H9 (cell line): ENCODE measurements around the gene KLF16. TPM values are rescaled to one million over a fixed set of nuclear protein-coding genes. Genes with fewer than 3 reads are reported as not detected.

Source experiments
- DNase-seq: peaks from one replicate; pipeline ENCODE4 v3.0.0-alpha.2; 2017
- H2AFZ ChIP-seq: one replicate; pipeline ENCODE4 v1.6.1; 2013; ENCODE audit warnings: mild to moderate bottlenecking, low read length, control low read depth, moderate library complexity
- H2AK5ac ChIP-seq: 2 replicates; pipeline ENCODE4 v1.6.1; 2013; ENCODE audit warnings: low read length, control low read depth, mixed read lengths; ENCODE audit not compliant: insufficient read length
- H2BK120ac ChIP-seq: one replicate; pipeline ENCODE4 v1.6.1; 2013; ENCODE audit warnings: low read depth, mild to moderate bottlenecking, low read length, control low read depth, inconsistent platforms; ENCODE audit not compliant: poor library complexity, severe bottlenecking
- H2BK12ac ChIP-seq: 2 replicates; pipeline ENCODE4 v1.6.1; 2013; ENCODE audit warnings: low read length, control low read depth, mixed read lengths, low read depth; ENCODE audit not compliant: insufficient read length
- H2BK15ac ChIP-seq: 2 replicates; pipeline ENCODE4 v1.6.1; 2013; ENCODE audit warnings: low read depth, low read length, control low read depth
- H2BK20ac ChIP-seq: one replicate; pipeline ENCODE4 v1.6.1; 2013; ENCODE audit warnings: low read depth, mild to moderate bottlenecking, low read length, control low read depth, inconsistent platforms; ENCODE audit not compliant: poor library complexity, severe bottlenecking
- H2BK5ac ChIP-seq: 2 replicates; pipeline ENCODE4 v1.6.1; 2013; ENCODE audit warnings: low read length, control low read depth, mixed read lengths; ENCODE audit not compliant: insufficient read length
- H3K14ac ChIP-seq: 2 replicates; pipeline ENCODE4 v1.6.1; 2013; ENCODE audit warnings: low read length, control low read depth; ENCODE audit not compliant: insufficient read depth
- H3K18ac ChIP-seq: 2 replicates; pipeline ENCODE4 v1.6.1; 2013; ENCODE audit warnings: low read depth, mild to moderate bottlenecking, mixed read lengths, low read length, control low read depth; ENCODE audit not compliant: insufficient read length
- H3K23ac ChIP-seq: 2 replicates; pipeline ENCODE4 v1.6.1; 2013; ENCODE audit warnings: low read length, control low read depth, mixed read lengths, low read depth; ENCODE audit not compliant: insufficient read length
- H3K23me2 ChIP-seq: 2 replicates; pipeline ENCODE4 v1.6.1; 2013; ENCODE audit warnings: low read depth, mild to moderate bottlenecking, mixed read lengths, low read length, control low read depth; ENCODE audit not compliant: insufficient read length, poor library complexity, severe bottlenecking
- H3K27ac ChIP-seq: 2 replicates; pipeline ENCODE4 v1.5.1; 2013; ENCODE audit warnings: low read length, control low read depth, mixed read lengths, low read depth; ENCODE audit not compliant: insufficient read length
- H3K27me3 ChIP-seq: 2 replicates; pipeline ENCODE4 v1.6.1; 2013; ENCODE audit warnings: low read length, control low read depth, inconsistent platforms; ENCODE audit not compliant: insufficient read depth
- H3K4ac ChIP-seq: 2 replicates; pipeline ENCODE4 v1.6.1; 2013; ENCODE audit warnings: low read depth, mild to moderate bottlenecking, control low read depth, inconsistent platforms, low read length, moderate library complexity
- H3K4me1 ChIP-seq: 2 replicates; pipeline ENCODE4 v1.6.1; 2013; ENCODE audit warnings: low read length, control low read depth, inconsistent platforms; ENCODE audit not compliant: insufficient read depth
- H3K4me2 ChIP-seq: 2 replicates; pipeline ENCODE4 v1.6.1; 2013; ENCODE audit warnings: low read length, control low read depth, mixed read lengths; ENCODE audit not compliant: insufficient read length, insufficient read depth
- H3K56ac ChIP-seq: 2 replicates; pipeline ENCODE4 v1.6.1; 2013; ENCODE audit warnings: low read depth, mild to moderate bottlenecking, mixed read lengths, low read length, control low read depth; ENCODE audit not compliant: insufficient read length
- H3K79me1 ChIP-seq: 2 replicates; pipeline ENCODE4 v1.6.1; 2013; ENCODE audit warnings: low read depth, mild to moderate bottlenecking, moderate library complexity, low read length, control low read depth, inconsistent platforms; ENCODE audit not compliant: insufficient read depth, poor library complexity, severe bottlenecking
- H3K79me2 ChIP-seq: 2 replicates; pipeline ENCODE4 v1.6.1; 2013; ENCODE audit warnings: low read length, control low read depth, inconsistent platforms; ENCODE audit not compliant: insufficient read depth
- H3K9ac ChIP-seq: 2 replicates; pipeline ENCODE4 v1.6.1; 2013; ENCODE audit warnings: low read length, control low read depth, mixed read lengths; ENCODE audit not compliant: insufficient read length; ENCODE audit errors: extremely low read depth
- H3K9me3 ChIP-seq: one replicate; pipeline ENCODE4 v1.6.1; 2013; ENCODE audit warnings: low read depth, low read length, inconsistent platforms; ENCODE audit not compliant: control insufficient read depth
- H3T11ph ChIP-seq: one replicate; pipeline ENCODE4 v1.6.1; 2013; ENCODE audit warnings: mild to moderate bottlenecking, low read length, control low read depth, inconsistent platforms
- H4K20me1 ChIP-seq: one replicate; pipeline ENCODE4 v1.6.1; 2013; ENCODE audit not compliant: control insufficient read depth, insufficient read length, insufficient read depth
- H4K5ac ChIP-seq: 2 replicates; pipeline ENCODE4 v1.6.1; 2013; ENCODE audit warnings: low read depth, mild to moderate bottlenecking, mixed read lengths, low read length, control low read depth; ENCODE audit not compliant: insufficient read length
- H4K8ac ChIP-seq: replicated peaks from 2 replicates; pipeline ENCODE4 v1.6.1; 2013; ENCODE audit warnings: low read length, control low read depth, mixed read lengths, low read depth; ENCODE audit not compliant: insufficient read length
- H4K91ac ChIP-seq: 2 replicates; pipeline ENCODE4 v1.6.1; 2013; ENCODE audit warnings: low read depth, mild to moderate bottlenecking, moderate library complexity, mixed read lengths, low read length, control low read depth; ENCODE audit not compliant: insufficient read length
- H3K27ac Mint-ChIP-seq, 3 experiments: 2 replicates in 2 of 3; 3 replicates in 1 of 3; pipeline ENCODE4 v1.8.0; 2020 to 2021; ENCODE audit warnings: mixed read lengths in 3 of 3, mild to moderate bottlenecking in 1 of 3, moderate library complexity in 1 of 3
- H3K27me3 Mint-ChIP-seq: 2 replicates; pipeline ENCODE4 v1.8.0; 2021; ENCODE audit warnings: low read depth, mild to moderate bottlenecking, moderate library complexity, mixed read lengths
- H3K36me3 Mint-ChIP-seq, 3 experiments: 2 replicates in 2 of 3; 3 replicates in 1 of 3; pipeline ENCODE4 v1.8.0; 2020 to 2021; ENCODE audit warnings: low read depth in 3 of 3, mixed read lengths in 3 of 3; ENCODE audit not compliant: insufficient read depth in 1 of 3
- H3K4me1 Mint-ChIP-seq, 2 experiments: 2 replicates each; pipeline ENCODE4 v1.8.0; 2020; ENCODE audit warnings: mixed read lengths in 2 of 2
- H3K4me3 Mint-ChIP-seq, 2 experiments: 2 replicates in 1 of 2; 3 replicates in 1 of 2; pipeline ENCODE4 v1.8.0; 2020 to 2021; ENCODE audit warnings: mild to moderate bottlenecking in 2 of 2, mixed read lengths in 2 of 2, moderate library complexity in 1 of 2
- H3K9me3 Mint-ChIP-seq, 2 experiments: 2 replicates in 1 of 2; 3 replicates in 1 of 2; pipeline ENCODE4 v1.8.0; 2020; ENCODE audit warnings: mild to moderate bottlenecking in 2 of 2, mixed read lengths in 2 of 2, moderate library complexity in 1 of 2
- WGBS: extraction: QIAGEN DNeasy Blood & Tissue Kit; methylation state at CpG from one replicate; pipeline ENCODE4 v1.1.7; 2013; ENCODE audit warnings: missing lambda C conversion rate, low lambda C conversion rate, mixed read lengths; ENCODE audit not compliant: insufficient read length; ENCODE audit errors: extremely low coverage; 5-methylcytosine and 5-hydroxymethylcytosine counted together
- total RNA-seq: library from RNA; stranded (reverse); gene quantifications from 2 replicates; pipeline ENCODE4 v1.2.1, GENCODE V29; 2021
- TF ChIP-seq, protein P1 (sequence below): fragments of 200-600 bp; sonication (generic); conservative IDR thresholded peaks from 3 replicates; pipeline ENCODE4 v1.8.0; 2021; ENCODE audit warnings: antibody characterized with exemption, mild to moderate bottlenecking

KLF16 gene
- total RNA-seq, 1 experiment from 2014 or later: 66.8 TPM

- no peaks in the 10 kb centered on the region; the same call in 1 of the 2 replicates for H3K27me3 ChIP-seq
- H4K5ac ChIP-seq: no peak overlapping the region
- TF ChIP-seq, protein P1, sequence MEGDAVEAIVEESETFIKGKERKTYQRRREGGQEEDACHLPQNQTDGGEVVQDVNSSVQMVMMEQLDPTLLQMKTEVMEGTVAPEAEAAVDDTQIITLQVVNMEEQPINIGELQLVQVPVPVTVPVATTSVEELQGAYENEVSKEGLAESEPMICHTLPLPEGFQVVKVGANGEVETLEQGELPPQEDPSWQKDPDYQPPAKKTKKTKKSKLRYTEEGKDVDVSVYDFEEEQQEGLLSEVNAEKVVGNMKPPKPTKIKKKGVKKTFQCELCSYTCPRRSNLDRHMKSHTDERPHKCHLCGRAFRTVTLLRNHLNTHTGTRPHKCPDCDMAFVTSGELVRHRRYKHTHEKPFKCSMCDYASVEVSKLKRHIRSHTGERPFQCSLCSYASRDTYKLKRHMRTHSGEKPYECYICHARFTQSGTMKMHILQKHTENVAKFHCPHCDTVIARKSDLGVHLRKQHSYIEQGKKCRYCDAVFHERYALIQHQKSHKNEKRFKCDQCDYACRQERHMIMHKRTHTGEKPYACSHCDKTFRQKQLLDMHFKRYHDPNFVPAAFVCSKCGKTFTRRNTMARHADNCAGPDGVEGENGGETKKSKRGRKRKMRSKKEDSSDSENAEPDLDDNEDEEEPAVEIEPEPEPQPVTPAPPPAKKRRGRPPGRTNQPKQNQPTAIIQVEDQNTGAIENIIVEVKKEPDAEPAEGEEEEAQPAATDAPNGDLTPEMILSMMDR: no peak
- no peak overlapping the region for H3K18ac ChIP-seq
- no peak overlapping the region for H4K8ac ChIP-seq
- no peak overlapping the region for H2BK20ac ChIP-seq
- peaks cover 28 to 46% of the 10 kb centered on the region in 2 experiments for H3K4me1 Mint-ChIP-seq
- H3T11ph ChIP-seq: no peak overlapping the region
- H3K14ac ChIP-seq: no peak overlapping the region; the same call in 1 of the 2 replicates
- H3K9me3 Mint-ChIP-seq: no peaks in the 10 kb centered on the region; a peak in 1 of 5 replicates
- no peak overlapping the region for H3K56ac ChIP-seq
- no peak overlapping the region for H4K91ac ChIP-seq
- no peaks in the 10 kb centered on the region for H3K36me3 Mint-ChIP-seq
- no peak overlapping the region for H2AFZ ChIP-seq
- H3K27ac Mint-ChIP-seq: peak overlapping the region in 1 of 3 experiments; percentile 74; a peak in 1 of 7 replicates
- H2BK12ac ChIP-seq: no peak overlapping the region
- DNase-seq: no peak
- H2BK120ac ChIP-seq: no peak overlapping the region
- H3K27me3 Mint-ChIP-seq: peaks cover 6% of the 10 kb centered on the region
- H3K4me2 ChIP-seq: peak overlapping the region; percentile 84
- H2BK15ac ChIP-seq: no peak overlapping the region
- peaks cover 3% of the 10 kb centered on the region; the same call in 1 of the 2 replicates for H3K4me1 ChIP-seq
- H3K23me2 ChIP-seq: peaks cover 20% of the 10 kb centered on the region
- H4K20me1 ChIP-seq: peaks cover 3% of the 10 kb centered on the region
- H3K9ac ChIP-seq: no peak overlapping the region
- H2BK5ac ChIP-seq: no peak overlapping the region
- H2AK5ac ChIP-seq: no peak overlapping the region
- no peak overlapping the region for H3K27ac ChIP-seq
- peak overlapping the region; percentile 86 to 93 for H3K4me3 Mint-ChIP-seq
- peaks cover 34% of the 10 kb centered on the region; the same call in 1 of the 2 replicates for H3K79me2 ChIP-seq
- no peak overlapping the region for H3K23ac ChIP-seq
- no peaks in the 10 kb centered on the region for H3K9me3 ChIP-seq
- peaks cover 6% of the 10 kb centered on the region for H3K79me1 ChIP-seq
- no peak overlapping the region for H3K4ac ChIP-seq
- WGBS: no CpG with 5 or more reads among the region's 23 CpGs
Observed at GRCh38 chr19:1861599-1862031, 1.8 kb downstream of the KLF16 start.
